HepG2 (cell line): ENCODE measurements around the gene UBE2C. TPM values are rescaled to one million over a fixed set of nuclear protein-coding genes. Genes with fewer than 3 reads are reported as not detected.

Source experiments
- CBFB ChIP-seq: sonication (generic); formaldehyde crosslinking; IDR thresholded peaks from 2 replicates; pipeline ENCODE4 v1.4.0; 2020; ENCODE audit warnings: missing genetic modification reagents
- ISX ChIP-seq: sonication (generic); formaldehyde crosslinking; conservative IDR thresholded peaks from 2 replicates; pipeline ENCODE4 v1.5.0; 2020; ENCODE audit warnings: missing genetic modification reagents
- MAFK ChIP-seq, 2 experiments: IDR thresholded peaks in 1 of 2; conservative IDR thresholded peaks in 1 of 2; 2 replicates each; pipeline ENCODE4 v1.6.1; 2011; ENCODE audit warnings: improper control_type of control experiment in 2 of 2, low read length in 2 of 2
- MAZ ChIP-seq, 2 experiments: sonication (generic) in 1 of 2; formaldehyde crosslinking in 1 of 2; IDR thresholded peaks; 2 replicates each; pipeline versions ENCODE4 v1.5.0 to v1.6.1; 2012 to 2020; ENCODE audit warnings: low read depth in 2 of 2, mild to moderate bottlenecking in 2 of 2, borderline replicate concordance in 1 of 2, improper control_type of control experiment in 1 of 2, low read length in 1 of 2, missing genetic modification reagents in 1 of 2, moderate library complexity in 1 of 2
- MTF1 ChIP-seq: sonication (generic); formaldehyde crosslinking; IDR thresholded peaks from 2 replicates; pipeline ENCODE4 v1.5.0; 2020; ENCODE audit warnings: missing genetic modification reagents
- NFE2L2 ChIP-seq: fragments of 150-350 bp; IDR thresholded peaks from 2 replicates; pipeline ENCODE4 v1.6.1; 2014; ENCODE audit warnings: low read length
- POGZ ChIP-seq: sonication (generic); formaldehyde crosslinking; IDR thresholded peaks from 2 replicates; pipeline ENCODE4 v1.4.0; 2020; ENCODE audit warnings: mild to moderate bottlenecking, missing genetic modification reagents
- POLR2AphosphoS5 ChIP-seq: IDR thresholded peaks from 2 replicates; pipeline ENCODE4 v1.6.1; 2012; ENCODE audit warnings: low read depth, low read length
- RBFOX2 ChIP-seq: fragments of 200-400 bp; formaldehyde crosslinking; IDR thresholded peaks from 2 replicates; pipeline ENCODE4 v1.6.1; 2017; ENCODE audit warnings: low read depth, mild to moderate bottlenecking, low read length
- RXRB ChIP-seq: IDR thresholded peaks from 2 replicates; pipeline ENCODE4 v1.6.1; 2016; ENCODE audit warnings: borderline replicate concordance, missing genetic modification reagents, missing compliant biosample characterization
- TFDP1 ChIP-seq: IDR thresholded peaks from 2 replicates; pipeline ENCODE4 v1.6.1; 2016; ENCODE audit warnings: missing compliant biosample characterization, missing genetic modification reagents, borderline replicate concordance
- ZGPAT ChIP-seq: IDR thresholded peaks from 2 replicates; pipeline ENCODE4 v1.6.1; 2016; ENCODE audit warnings: mild to moderate bottlenecking
- ZMAT3 ChIP-seq: sonication (generic); formaldehyde crosslinking; conservative IDR thresholded peaks from 2 replicates; pipeline ENCODE4 v1.7.0; 2021; ENCODE audit warnings: missing genetic modification reagents
- ZNF101 ChIP-seq: sonication (generic); formaldehyde crosslinking; IDR thresholded peaks from 2 replicates; pipeline ENCODE4 v1.4.0; 2020; ENCODE audit warnings: mild to moderate bottlenecking, low read depth, missing genetic modification reagents, borderline replicate concordance
- ZNF737 ChIP-seq: sonication (generic); formaldehyde crosslinking; IDR thresholded peaks from 2 replicates; pipeline ENCODE4 v1.5.0; 2020; ENCODE audit warnings: missing genetic modification reagents, mild to moderate bottlenecking, borderline replicate concordance
- polyA plus RNA-seq, 8 experiments: library from polyadenylated mRNA; depleted of rRNA in 3 of 8; stranded (reverse) in 7 of 8; unstranded in 1 of 8; fragments of >200 nt; fragmentation: Illumina TruSeq in 4 of 8; extraction: Trizol in 4 of 8; gene quantifications; 2 replicates each; pipeline versions ENCODE4 v1.2.1 to v1.2.3, GENCODE V29; 2011 to 2016; ENCODE audit warnings: low read depth in 4 of 8, missing spikeins in 1 of 8, mixed read lengths in 1 of 8; ENCODE audit not compliant: insufficient read depth in 1 of 8
- total RNA-seq, 5 experiments: library from RNA; depleted of rRNA; stranded (reverse); fragments of >200 nt; fragmentation: Illumina TruSeq; extraction: Trizol; gene quantifications; 2 replicates each; pipeline ENCODE4 v1.2.3, GENCODE V29; 2016; ENCODE audit warnings: low read depth in 1 of 5
- TF ChIP-seq, protein P1 (sequence below): sonication (generic); formaldehyde crosslinking; conservative IDR thresholded peaks from 2 replicates; pipeline ENCODE4 v1.4.0; 2020; ENCODE audit warnings: missing genetic modification reagents
- TF ChIP-seq, protein P2 (sequence below), 2 experiments: sonication (generic) in 1 of 2; formaldehyde crosslinking in 1 of 2; IDR thresholded peaks; 2 replicates each; pipeline versions ENCODE4 v1.4.0 to v1.6.1; 2016 to 2020; ENCODE audit warnings: borderline replicate concordance in 1 of 2, low read depth in 1 of 2, mild to moderate bottlenecking in 1 of 2, missing genetic modification reagents in 1 of 2

Gene UBE2C
- total and polyA plus RNA-seq, 2 of the 13 experiments (the other 11 are each of a cell fraction or from before 2014, with no cell fraction given) = 100 to 123 TPM

DNA sequence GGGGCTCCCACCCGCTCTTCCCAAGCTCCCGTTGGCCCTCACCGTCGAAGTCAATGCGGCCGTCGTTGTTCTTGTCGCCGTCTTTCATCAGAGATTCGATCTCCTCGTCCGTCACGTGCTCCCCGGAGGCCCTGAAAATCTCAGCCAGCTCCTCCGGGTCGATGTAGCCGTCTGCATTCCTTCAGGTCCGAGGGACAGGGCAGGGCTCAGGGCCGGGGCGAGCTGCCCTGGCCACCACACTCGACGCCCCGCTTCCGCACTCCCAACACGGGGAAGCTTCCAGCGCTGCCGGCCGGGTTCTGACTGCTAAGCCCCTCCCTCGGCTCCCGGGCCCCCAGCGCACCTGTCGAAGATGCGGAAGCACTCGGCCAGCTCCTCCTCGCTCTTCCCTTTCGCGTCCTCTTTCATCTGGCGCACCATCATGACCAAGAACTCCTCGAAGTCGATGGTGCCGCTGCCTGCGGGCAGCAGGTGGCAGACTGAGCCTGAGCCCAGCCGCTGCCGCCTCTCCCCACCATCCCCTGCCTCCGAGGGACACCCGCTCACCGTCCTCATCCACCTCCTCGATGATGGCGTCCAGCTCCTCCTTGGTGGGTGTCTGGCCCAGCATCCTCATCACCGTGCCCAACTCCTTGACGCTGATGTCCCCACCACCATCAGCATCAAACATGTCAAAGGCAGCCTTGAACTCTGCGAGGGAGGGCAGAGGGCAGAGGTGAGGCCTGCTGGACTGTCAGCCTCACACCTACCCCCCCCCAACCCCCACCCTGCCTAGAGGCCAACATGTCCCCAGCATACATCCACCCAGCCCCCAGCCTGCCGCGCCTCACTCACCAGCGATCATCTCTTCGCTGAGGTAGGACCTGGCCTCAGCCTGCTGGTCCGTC, 11.7 kb downstream of the UBE2C start (continued):
- TF ChIP-seq POGZ (CRISPR knock-in tag) (0 out of 2 replicates have a peak, but pooled peaks have one; percentile 12), RBFOX2 (no peak), RXRB (0 out of 2 replicates have a peak, but pooled peaks have one; percentile 48), CBFB (CRISPR knock-in tag) (0 out of 2 replicates have a peak, but pooled peaks have one; percentile 43), TFDP1 (CRISPR knock-in tag) (peak; percentile 53; the same call in 1 of the 2 replicates), ZGPAT (CRISPR knock-in tag) (peak; percentile 35; the same call in 1 of the 2 replicates), ISX (CRISPR knock-in tag) (no peak), POLR2AphosphoS5 (no peak), MAFK (conservative IDR thresholded peaks at IDR 0.05 in 1 of 2, IDR thresholded peaks at IDR 0.05 in 1 of 2; ENCODE audit: low read length in 2 of 2) (no peak), ZNF737 (no peak), ZMAT3 (CRISPR knock-in tag) (no peak), ZNF101 (no peak), NFE2L2 (no peak), MTF1 (no peak), MAZ (IDR thresholded peaks at IDR 0.05; ENCODE audit: borderline replicate concordance, low read depth, low read length) (0 out of 2 replicates have a peak, but pooled peaks have one; percentile 31), MAZ (CRISPR knock-in tag; IDR thresholded peaks at IDR 0.05; ENCODE audit: low read depth) (0 out of 2 replicates have a peak, but pooled peaks have one; percentile 53)
- TF ChIP-seq, protein P1, sequence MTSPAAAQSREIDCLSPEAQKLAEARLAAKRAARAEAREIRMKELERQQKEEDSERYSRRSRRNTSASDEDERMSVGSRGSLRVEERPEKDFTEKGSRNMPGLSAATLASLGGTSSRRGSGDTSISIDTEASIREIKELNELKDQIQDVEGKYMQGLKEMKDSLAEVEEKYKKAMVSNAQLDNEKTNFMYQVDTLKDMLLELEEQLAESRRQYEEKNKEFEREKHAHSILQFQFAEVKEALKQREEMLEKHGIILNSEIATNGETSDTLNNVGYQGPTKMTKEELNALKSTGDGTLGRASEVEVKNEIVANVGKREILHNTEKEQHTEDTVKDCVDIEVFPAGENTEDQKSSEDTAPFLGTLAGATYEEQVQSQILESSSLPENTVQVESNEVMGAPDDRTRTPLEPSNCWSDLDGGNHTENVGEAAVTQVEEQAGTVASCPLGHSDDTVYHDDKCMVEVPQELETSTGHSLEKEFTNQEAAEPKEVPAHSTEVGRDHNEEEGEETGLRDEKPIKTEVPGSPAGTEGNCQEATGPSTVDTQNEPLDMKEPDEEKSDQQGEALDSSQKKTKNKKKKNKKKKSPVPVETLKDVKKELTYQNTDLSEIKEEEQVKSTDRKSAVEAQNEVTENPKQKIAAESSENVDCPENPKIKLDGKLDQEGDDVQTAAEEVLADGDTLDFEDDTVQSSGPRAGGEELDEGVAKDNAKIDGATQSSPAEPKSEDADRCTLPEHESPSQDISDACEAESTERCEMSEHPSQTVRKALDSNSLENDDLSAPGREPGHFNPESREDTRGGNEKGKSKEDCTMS = no peak
- TF ChIP-seq, protein P2, sequence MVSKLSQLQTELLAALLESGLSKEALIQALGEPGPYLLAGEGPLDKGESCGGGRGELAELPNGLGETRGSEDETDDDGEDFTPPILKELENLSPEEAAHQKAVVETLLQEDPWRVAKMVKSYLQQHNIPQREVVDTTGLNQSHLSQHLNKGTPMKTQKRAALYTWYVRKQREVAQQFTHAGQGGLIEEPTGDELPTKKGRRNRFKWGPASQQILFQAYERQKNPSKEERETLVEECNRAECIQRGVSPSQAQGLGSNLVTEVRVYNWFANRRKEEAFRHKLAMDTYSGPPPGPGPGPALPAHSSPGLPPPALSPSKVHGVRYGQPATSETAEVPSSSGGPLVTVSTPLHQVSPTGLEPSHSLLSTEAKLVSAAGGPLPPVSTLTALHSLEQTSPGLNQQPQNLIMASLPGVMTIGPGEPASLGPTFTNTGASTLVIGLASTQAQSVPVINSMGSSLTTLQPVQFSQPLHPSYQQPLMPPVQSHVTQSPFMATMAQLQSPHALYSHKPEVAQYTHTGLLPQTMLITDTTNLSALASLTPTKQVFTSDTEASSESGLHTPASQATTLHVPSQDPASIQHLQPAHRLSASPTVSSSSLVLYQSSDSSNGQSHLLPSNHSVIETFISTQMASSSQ (IDR thresholded peaks at IDR 0.05; ENCODE audit: low read depth) = no peak
- TF ChIP-seq, protein P2 (CRISPR knock-in tag; IDR thresholded peaks at IDR 0.05; ENCODE audit: borderline replicate concordance) = no peak
